ENCODE results near the gene TPRA1.

GRCh38 chr3:127620637-127621375, 30.3 kb upstream of the TPRA1 start:
- TF ChIP-seq CTCF (conservative IDR thresholded peaks at IDR 0.05; ENCODE audit: low read depth in 2 of 2): no peak
- no peak for TF ChIP-seq POLR2AphosphoS5 (IDR thresholded peaks at IDR 0.05; ENCODE audit: low read depth)
